Subcutaneous adipose tissue (tissue), 4 donors: ENCODE measurements around the gene NSD2. TPM values are rescaled to one million over a fixed set of nuclear protein-coding genes. Genes with fewer than 3 reads are reported as not detected.

Experiments
- total RNA-seq, 4 donors: library from RNA; depleted of rRNA; stranded (reverse); fragments of >200 nt; gene quantifications; one replicate each; pipeline ENCODE4 v1.1.0, GENCODE V29; 2016
- TF ChIP-seq, protein P1 (sequence below): fragments of 450-650 bp; IDR thresholded peaks from one replicate; pipeline ENCODE4 v1.5.1; 2016; ENCODE audit warnings: low read depth, mild to moderate bottlenecking, control low read depth, antibody characterized with exemption, moderate library complexity

NSD2 gene
- total RNA-seq, 4 donors from 2014 or later: 22.3 to 49.9 (median 33.7) TPM

- TF ChIP-seq, protein P1, sequence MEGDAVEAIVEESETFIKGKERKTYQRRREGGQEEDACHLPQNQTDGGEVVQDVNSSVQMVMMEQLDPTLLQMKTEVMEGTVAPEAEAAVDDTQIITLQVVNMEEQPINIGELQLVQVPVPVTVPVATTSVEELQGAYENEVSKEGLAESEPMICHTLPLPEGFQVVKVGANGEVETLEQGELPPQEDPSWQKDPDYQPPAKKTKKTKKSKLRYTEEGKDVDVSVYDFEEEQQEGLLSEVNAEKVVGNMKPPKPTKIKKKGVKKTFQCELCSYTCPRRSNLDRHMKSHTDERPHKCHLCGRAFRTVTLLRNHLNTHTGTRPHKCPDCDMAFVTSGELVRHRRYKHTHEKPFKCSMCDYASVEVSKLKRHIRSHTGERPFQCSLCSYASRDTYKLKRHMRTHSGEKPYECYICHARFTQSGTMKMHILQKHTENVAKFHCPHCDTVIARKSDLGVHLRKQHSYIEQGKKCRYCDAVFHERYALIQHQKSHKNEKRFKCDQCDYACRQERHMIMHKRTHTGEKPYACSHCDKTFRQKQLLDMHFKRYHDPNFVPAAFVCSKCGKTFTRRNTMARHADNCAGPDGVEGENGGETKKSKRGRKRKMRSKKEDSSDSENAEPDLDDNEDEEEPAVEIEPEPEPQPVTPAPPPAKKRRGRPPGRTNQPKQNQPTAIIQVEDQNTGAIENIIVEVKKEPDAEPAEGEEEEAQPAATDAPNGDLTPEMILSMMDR: no peak
Observed at GRCh38 chr4:1939664-1940509, 68.7 kb downstream of the NSD2 start.

GRCh38 chr4:1940566-1940965, 69.4 kb downstream of the NSD2 start:
- TF ChIP-seq, protein P1: no peak

DNA sequence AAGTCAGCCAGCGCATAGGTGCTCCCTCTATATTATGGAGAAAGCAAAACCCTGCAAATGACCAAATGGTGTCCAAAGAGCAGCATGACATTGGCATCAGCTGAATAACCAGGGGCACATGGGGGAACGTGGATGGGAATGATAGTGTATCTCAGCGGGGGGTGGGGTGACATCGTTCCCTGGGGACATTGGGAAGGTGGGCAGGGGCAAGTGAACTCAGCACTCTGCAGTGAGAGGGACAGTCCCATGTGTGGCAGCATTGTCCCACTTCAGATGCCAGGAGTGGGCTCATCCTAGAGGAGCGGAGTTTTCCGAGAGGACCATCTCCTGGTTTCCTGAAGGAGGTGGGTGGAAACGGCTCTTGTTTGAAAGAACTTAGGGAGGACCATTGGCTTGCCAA, 72.7 kb downstream of the NSD2 start:
- TF ChIP-seq, protein P1: no peak

DNA sequence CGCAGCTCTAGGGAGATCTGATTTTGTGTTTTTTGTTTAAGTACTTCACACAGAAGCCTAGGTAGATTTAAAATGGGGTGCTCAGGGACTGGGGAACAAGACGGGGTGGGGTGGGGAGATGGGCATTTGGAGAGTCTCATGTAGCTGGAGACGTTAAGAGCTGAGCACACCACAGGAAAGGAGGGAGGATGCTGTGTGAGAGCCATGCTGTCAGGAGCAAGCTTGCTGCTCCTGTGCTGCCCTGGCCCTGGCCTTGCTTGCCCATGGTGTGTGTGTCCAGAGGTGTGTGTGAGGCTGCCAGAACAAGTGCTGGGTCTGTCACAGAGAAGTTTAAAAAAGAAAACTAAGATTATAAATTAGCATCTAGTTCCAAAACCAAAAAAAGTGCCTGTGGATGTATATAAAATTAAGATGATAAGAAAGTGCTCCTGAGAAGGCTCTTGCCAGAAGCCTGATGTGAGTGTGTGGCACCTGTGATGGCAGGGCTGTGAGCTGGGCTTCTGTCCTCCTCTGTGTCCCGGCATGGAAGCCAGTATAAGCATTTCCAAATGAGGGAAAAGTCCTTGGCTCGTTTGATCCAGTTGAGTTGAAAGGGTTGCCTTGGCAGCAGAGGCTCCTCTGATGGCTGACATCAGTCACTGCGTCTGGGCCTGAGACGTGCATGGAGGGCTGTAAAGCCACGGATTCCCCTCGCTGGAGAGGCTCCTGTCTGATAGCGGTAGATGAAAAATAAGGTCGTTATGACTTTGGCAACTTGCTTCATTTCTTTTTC, 74.1 kb downstream of the NSD2 start:
- TF ChIP-seq, protein P1: no peak

DNA sequence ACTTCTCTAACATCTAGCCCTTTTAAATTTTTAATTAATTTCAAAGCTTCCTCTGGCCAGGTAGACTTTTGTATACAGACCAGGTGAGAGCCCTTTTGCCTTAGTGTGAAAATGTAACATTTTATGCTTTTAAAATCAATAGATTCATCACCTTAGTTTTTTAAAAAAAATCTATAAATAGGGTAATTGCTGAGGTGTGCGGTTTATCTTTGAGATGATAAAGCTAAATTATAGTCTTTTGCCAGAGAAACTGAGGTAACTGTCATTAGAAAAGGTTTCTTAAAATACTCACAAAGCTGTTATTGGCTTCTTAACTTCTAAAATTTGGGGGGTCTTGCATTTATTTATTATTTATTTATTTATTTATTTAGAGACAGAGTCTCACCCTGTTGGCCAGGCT, 74.7 kb downstream of the NSD2 start:
- TF ChIP-seq, protein P1: no peak

DNA sequence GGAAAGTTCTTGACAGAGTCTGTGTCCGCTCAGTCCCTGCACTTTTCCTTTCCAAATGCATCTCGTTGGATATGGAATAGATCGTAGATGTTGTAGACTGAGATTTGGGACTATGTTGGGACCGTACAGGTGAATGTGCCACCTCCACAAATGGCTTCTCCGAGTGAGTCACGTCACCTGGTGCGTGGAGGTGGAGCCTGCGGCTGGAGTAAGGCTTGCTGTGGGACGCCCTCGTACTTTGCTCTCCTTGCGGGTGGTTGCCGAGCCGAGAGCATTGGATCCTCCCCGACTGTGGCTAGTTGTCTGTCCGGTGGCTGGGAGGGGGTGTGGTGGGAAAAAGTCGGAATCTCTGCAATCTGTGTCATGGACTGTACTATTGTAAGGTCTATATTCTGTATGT, 77.0 kb downstream of the NSD2 start:
- TF ChIP-seq, protein P1: no peak

GRCh38 chr4:1948892-1949436, 77.8 kb downstream of the NSD2 start:
- TF ChIP-seq, protein P1: no peak
